HG03064 (cell line): ENCODE results near the gene WFIKKN1.
A peak's percentile ranks its signal among the peaks of the same experiment; 100 is the strongest.

Experiments
- ATAC-seq: cut with Tn5 transposase; IDR thresholded peaks from one replicate; pipeline ENCODE4 v1.9.1; 2021; ENCODE audit warnings: low read depth; ENCODE audit not compliant: unreplicated experiment

Gene WFIKKN1

GRCh38 chr16:682493-683395 lies 52.0 kb downstream of the WFIKKN1 start:
- no peak for ATAC-seq

GRCh38 chr16:683396-684070 lies 52.7 kb downstream of the WFIKKN1 start:
- ATAC-seq: peak; percentile 1
